HepG2 (cell line): ENCODE results near the gene KLF16.

Experiments
- CBFB ChIP-seq: sonication (generic); formaldehyde crosslinking; IDR thresholded peaks from 2 replicates; pipeline ENCODE4 v1.4.0; 2020; ENCODE audit warnings: missing genetic modification reagents
- KDM4B ChIP-seq: sonication (generic); formaldehyde crosslinking; IDR thresholded peaks from 2 replicates; pipeline ENCODE4 v1.4.0; 2020; ENCODE audit warnings: missing genetic modification reagents
- SMC3 ChIP-seq: IDR thresholded peaks from 2 replicates; pipeline ENCODE4 v1.6.1; 2011; ENCODE audit warnings: low read length, improper control_type of control experiment
- TF ChIP-seq, protein P1 (sequence below): sonication (generic); formaldehyde crosslinking; IDR thresholded peaks from 2 replicates; pipeline ENCODE4 v1.4.0; 2020; ENCODE audit warnings: missing genetic modification reagents, mild to moderate bottlenecking, borderline replicate concordance
- TF ChIP-seq, protein P2 (sequence below): sonication (generic); formaldehyde crosslinking; IDR thresholded peaks from 2 replicates; pipeline ENCODE4 v1.9.0; 2021; ENCODE audit warnings: mild to moderate bottlenecking, missing genetic modification reagents

DNA sequence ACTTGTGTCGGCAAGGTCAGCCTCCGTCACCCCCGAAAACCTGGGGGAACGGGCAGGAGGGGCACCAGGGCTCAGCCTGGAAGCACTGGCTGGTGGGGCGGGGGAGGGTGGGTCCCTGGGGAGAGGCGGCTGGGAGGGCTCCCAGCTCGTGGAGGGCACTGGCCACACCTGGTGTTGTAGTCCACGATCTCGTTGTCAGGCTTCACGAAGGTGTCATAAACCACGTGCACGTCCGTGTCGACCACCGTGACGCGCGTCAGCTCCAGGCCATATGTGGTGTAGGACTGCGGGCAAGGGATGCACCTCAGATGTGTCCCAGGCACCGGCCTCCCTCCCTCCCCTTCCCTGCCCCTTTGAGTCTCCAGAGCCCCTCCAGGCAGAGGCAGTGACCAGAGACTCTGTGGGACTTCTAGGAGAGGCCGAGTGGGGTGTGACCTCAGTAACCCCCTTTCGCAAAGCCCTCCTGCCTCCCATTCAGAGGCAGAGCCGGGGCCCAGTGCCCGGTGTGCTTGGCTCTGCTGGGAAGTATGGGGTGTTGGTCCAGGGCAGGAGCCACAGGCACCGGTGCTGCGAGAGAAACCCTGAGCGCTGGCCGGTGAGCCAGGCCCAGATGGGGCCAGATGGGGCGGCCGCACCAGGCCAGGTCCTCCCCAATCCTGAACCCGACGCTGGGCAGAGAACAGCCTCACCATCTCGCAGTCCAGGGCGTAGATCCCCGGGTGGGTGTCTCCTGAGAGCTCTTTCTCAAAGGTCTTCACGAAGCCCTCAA lies 46.7 kb downstream of the KLF16 start:
- TF ChIP-seq SMC3 (no peak), CBFB (CRISPR knock-in tag) (no peak), KDM4B (CRISPR knock-in tag) (no peak)
- TF ChIP-seq, protein P1, sequence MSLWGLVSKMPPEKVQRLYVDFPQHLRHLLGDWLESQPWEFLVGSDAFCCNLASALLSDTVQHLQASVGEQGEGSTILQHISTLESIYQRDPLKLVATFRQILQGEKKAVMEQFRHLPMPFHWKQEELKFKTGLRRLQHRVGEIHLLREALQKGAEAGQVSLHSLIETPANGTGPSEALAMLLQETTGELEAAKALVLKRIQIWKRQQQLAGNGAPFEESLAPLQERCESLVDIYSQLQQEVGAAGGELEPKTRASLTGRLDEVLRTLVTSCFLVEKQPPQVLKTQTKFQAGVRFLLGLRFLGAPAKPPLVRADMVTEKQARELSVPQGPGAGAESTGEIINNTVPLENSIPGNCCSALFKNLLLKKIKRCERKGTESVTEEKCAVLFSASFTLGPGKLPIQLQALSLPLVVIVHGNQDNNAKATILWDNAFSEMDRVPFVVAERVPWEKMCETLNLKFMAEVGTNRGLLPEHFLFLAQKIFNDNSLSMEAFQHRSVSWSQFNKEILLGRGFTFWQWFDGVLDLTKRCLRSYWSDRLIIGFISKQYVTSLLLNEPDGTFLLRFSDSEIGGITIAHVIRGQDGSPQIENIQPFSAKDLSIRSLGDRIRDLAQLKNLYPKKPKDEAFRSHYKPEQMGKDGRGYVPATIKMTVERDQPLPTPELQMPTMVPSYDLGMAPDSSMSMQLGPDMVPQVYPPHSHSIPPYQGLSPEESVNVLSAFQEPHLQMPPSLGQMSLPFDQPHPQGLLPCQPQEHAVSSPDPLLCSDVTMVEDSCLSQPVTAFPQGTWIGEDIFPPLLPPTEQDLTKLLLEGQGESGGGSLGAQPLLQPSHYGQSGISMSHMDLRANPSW (CRISPR knock-in tag): no peak
- TF ChIP-seq, protein P2, sequence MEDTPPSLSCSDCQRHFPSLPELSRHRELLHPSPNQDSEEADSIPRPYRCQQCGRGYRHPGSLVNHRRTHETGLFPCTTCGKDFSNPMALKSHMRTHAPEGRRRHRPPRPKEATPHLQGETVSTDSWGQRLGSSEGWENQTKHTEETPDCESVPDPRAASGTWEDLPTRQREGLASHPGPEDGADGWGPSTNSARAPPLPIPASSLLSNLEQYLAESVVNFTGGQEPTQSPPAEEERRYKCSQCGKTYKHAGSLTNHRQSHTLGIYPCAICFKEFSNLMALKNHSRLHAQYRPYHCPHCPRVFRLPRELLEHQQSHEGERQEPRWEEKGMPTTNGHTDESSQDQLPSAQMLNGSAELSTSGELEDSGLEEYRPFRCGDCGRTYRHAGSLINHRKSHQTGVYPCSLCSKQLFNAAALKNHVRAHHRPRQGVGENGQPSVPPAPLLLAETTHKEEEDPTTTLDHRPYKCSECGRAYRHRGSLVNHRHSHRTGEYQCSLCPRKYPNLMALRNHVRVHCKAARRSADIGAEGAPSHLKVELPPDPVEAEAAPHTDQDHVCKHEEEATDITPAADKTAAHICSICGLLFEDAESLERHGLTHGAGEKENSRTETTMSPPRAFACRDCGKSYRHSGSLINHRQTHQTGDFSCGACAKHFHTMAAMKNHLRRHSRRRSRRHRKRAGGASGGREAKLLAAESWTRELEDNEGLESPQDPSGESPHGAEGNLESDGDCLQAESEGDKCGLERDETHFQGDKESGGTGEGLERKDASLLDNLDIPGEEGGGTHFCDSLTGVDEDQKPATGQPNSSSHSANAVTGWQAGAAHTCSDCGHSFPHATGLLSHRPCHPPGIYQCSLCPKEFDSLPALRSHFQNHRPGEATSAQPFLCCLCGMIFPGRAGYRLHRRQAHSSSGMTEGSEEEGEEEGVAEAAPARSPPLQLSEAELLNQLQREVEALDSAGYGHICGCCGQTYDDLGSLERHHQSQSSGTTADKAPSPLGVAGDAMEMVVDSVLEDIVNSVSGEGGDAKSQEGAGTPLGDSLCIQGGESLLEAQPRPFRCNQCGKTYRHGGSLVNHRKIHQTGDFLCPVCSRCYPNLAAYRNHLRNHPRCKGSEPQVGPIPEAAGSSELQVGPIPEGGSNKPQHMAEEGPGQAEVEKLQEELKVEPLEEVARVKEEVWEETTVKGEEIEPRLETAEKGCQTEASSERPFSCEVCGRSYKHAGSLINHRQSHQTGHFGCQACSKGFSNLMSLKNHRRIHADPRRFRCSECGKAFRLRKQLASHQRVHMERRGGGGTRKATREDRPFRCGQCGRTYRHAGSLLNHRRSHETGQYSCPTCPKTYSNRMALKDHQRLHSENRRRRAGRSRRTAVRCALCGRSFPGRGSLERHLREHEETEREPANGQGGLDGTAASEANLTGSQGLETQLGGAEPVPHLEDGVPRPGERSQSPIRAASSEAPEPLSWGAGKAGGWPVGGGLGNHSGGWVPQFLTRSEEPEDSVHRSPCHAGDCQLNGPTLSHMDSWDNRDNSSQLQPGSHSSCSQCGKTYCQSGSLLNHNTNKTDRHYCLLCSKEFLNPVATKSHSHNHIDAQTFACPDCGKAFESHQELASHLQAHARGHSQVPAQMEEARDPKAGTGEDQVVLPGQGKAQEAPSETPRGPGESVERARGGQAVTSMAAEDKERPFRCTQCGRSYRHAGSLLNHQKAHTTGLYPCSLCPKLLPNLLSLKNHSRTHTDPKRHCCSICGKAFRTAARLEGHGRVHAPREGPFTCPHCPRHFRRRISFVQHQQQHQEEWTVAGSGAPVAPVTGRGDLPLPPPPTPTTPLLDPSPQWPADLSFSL (CRISPR knock-in tag): no peak
